Measurements from ENCODE around the gene FASN. TPM values are rescaled to one million over a fixed set of nuclear protein-coding genes. Genes with fewer than 3 reads are reported as not detected.

Gene FASN
- 102 to 132 TPM (median 126 TPM) in 5 replicates for total RNA-seq (2022; extraction: Qiagen RNA extraction; ENCODE audit: low read depth)

GRCh38 chr17:82098169-82098938 is at the start of gene FASN:
TSS of gene FASN (minus strand) at chr17:82098236. CDS start at chr17:82096445, 1,791 bp downstream.

GRCh38 chr17:82065638-82066303 is 32.3 kb downstream of the FASN start, which contains the start of gene DUS1L:
TSS of gene DUS1L (minus strand) at chr17:82065804. CDS start at chr17:82065059, 745 bp downstream.

GRCh38 chr17:82051776-82052637 is 46.0 kb downstream of the FASN start, which contains the start of the genes GPS1 and RFNG:
TSS of gene GPS1 (plus strand) at chr17:82051898. CDS start at chr17:82051932, 34 bp downstream.
TSS of gene RFNG (minus strand) at chr17:82051811. CDS start at chr17:82051766, 45 bp downstream.

GRCh38 chr17:82037092-82037888 is 60.7 kb downstream of the FASN start, which contains the start of gene DCXR:
TSS of gene DCXR (minus strand) at chr17:82037697. CDS start at chr17:82037682, 15 bp downstream.

GRCh38 chr17:82031303-82031884 is 66.6 kb downstream of the FASN start, which contains the start of gene RAC3:
TSS of gene RAC3 (plus strand) at chr17:82031678. CDS start at chr17:82031762, 84 bp downstream.

Other genes starting within 250 kb of the FASN start
- gene P4HB, start 237.7 kb downstream of the FASN start, total RNA-seq (2022; extraction: Qiagen RNA extraction; ENCODE audit: low read depth): 672 to 719 TPM (median 681 TPM) in 5 replicates
- 558 to 703 TPM (median 590 TPM) in 5 replicates for gene ARHGDIA, start 226.9 kb downstream of the FASN start, total RNA-seq (2022; extraction: Qiagen RNA extraction; ENCODE audit: low read depth)
- 171 to 261 TPM (median 232 TPM) in 5 replicates for gene ALYREF, start 206.7 kb downstream of the FASN start, total RNA-seq (2022; extraction: Qiagen RNA extraction; ENCODE audit: low read depth)
- gene ANAPC11, start 206.5 kb downstream of the FASN start, total RNA-seq (2022; extraction: Qiagen RNA extraction; ENCODE audit: low read depth): 208 to 312 TPM (median 266 TPM) in 5 replicates
- gene NPB, start 196.0 kb downstream of the FASN start, total RNA-seq (2022; extraction: Qiagen RNA extraction; ENCODE audit: low read depth): 0.27 to 0.84 TPM (median 0.53 TPM) in 5 replicates
- gene PCYT2, start 186.8 kb downstream of the FASN start, total RNA-seq (2022; extraction: Qiagen RNA extraction; ENCODE audit: low read depth): 15.4 to 22.5 TPM (median 19.0 TPM) in 5 replicates
- gene SIRT7, start 180.1 kb downstream of the FASN start, total RNA-seq (2022; extraction: Qiagen RNA extraction; ENCODE audit: low read depth): 33.7 to 48.8 TPM (median 45.2 TPM) in 5 replicates
- 26.4 to 36.5 TPM (median 33.1 TPM) in 5 replicates for gene MAFG, start 170.5 kb downstream of the FASN start, total RNA-seq (2022; extraction: Qiagen RNA extraction; ENCODE audit: low read depth)
- 58.8 to 95.8 TPM (median 83.5 TPM) in 5 replicates for gene PYCR1, start 160.9 kb downstream of the FASN start, total RNA-seq (2022; extraction: Qiagen RNA extraction; ENCODE audit: low read depth)
- gene MYADML2, start 151.0 kb downstream of the FASN start, total RNA-seq (2022; extraction: Qiagen RNA extraction; ENCODE audit: low read depth): not detected in 5 replicates
- 0.13 to 0.56 TPM (median 0.35 TPM) in 5 replicates for gene NOTUM, start 137.0 kb downstream of the FASN start, total RNA-seq (2022; extraction: Qiagen RNA extraction; ENCODE audit: low read depth)
- gene ASPSCR1, start 120.6 kb downstream of the FASN start, total RNA-seq (2022; extraction: Qiagen RNA extraction; ENCODE audit: low read depth): 23.0 to 34.0 TPM (median 26.5 TPM) in 5 replicates
- 155 to 212 TPM (median 190 TPM) in 5 replicates for gene CENPX, start 75.4 kb downstream of the FASN start, total RNA-seq (2022; extraction: Qiagen RNA extraction; ENCODE audit: low read depth)
- 9.7 to 15.3 TPM (median 13.6 TPM) in 5 replicates for gene LRRC45, start 74.9 kb downstream of the FASN start, total RNA-seq (2022; extraction: Qiagen RNA extraction; ENCODE audit: low read depth)
- 25.0 to 39.4 TPM (median 34.2 TPM) in 5 replicates for gene RAC3, start 66.6 kb downstream of the FASN start, total RNA-seq (2022; extraction: Qiagen RNA extraction; ENCODE audit: low read depth)
- 66.6 to 101 TPM (median 95.7 TPM) in 5 replicates for gene DCXR, start 60.5 kb downstream of the FASN start, total RNA-seq (2022; extraction: Qiagen RNA extraction; ENCODE audit: low read depth)
- 16.1 to 25.0 TPM (median 23.9 TPM) in 5 replicates for gene RFNG, start 46.4 kb downstream of the FASN start, total RNA-seq (2022; extraction: Qiagen RNA extraction; ENCODE audit: low read depth)
- 99.8 to 139 TPM (median 137 TPM) in 5 replicates for gene GPS1, start 46.3 kb downstream of the FASN start, total RNA-seq (2022; extraction: Qiagen RNA extraction; ENCODE audit: low read depth)
- 80.3 to 145 TPM (median 129 TPM) in 5 replicates for gene DUS1L, start 32.4 kb downstream of the FASN start, total RNA-seq (2022; extraction: Qiagen RNA extraction; ENCODE audit: low read depth)
- gene CCDC57, start 114.6 kb upstream of the FASN start, total RNA-seq (2022; extraction: Qiagen RNA extraction; ENCODE audit: low read depth): 21.3 to 30.1 TPM (median 28.8 TPM) in 5 replicates
- 130 to 166 TPM (median 152 TPM) in 5 replicates for gene SLC16A3, start 130.8 kb upstream of the FASN start, total RNA-seq (2022; extraction: Qiagen RNA extraction; ENCODE audit: low read depth)
- 200 to 236 TPM (median 232 TPM) in 5 replicates for gene CSNK1D, start 175.5 kb upstream of the FASN start, total RNA-seq (2022; extraction: Qiagen RNA extraction; ENCODE audit: low read depth)
- 0.16 to 0.42 TPM in 2 of 5 replicates, not detected in the others for gene CD7, start 219.4 kb upstream of the FASN start, total RNA-seq (2022; extraction: Qiagen RNA extraction; ENCODE audit: low read depth)
- 1.6 to 2.8 TPM (median 1.7 TPM) in 5 replicates for gene SECTM1, start 235.5 kb upstream of the FASN start, total RNA-seq (2022; extraction: Qiagen RNA extraction; ENCODE audit: low read depth)